NCI-H748 treated with DMSO at 0.1 percent for 48 hours (cell line): ENCODE measurements around the gene KCNIP3.

Experiments used
- DNase-seq: peaks from one replicate; lab custom pipeline; 2025; lab: John Stamatoyannopoulos, UW

KCNIP3 gene

GRCh38 chr2:95314598-95314963 lies 17.4 kb downstream of the KCNIP3 start:
- DNase-seq, result no peak

DNA sequence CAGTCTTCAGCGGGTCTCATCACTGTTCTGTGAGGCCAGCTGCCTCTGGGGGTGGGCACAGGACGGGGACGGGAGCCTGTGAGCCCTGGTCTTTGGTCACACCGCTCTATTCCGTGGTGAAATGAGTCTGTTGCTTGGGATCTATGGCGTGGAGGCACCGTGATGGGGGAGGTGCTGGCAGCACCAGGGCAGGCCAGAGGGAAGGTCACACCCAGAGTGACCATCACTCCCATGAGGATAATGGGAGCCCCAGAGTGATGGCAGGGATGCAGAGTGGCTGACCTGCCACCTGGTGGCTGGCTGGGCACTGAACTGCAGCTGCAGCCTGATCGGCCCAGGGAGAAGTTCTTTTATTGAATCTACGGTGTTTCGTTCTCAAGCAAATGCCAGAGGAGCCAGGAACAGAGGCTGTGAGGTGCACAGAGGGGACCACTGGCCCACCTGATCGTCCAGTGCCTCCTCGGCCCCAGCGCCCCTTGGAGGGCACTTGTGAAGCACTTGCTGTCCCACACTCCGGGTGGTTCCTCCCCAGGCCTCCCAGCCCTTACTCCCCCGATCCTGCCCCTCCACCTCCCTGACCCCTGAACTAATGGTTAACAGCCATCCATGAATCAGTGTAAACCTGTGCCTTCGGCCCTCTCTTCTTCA lies 17.9 kb downstream of the KCNIP3 start:
- DNase-seq, result no peak

DNA sequence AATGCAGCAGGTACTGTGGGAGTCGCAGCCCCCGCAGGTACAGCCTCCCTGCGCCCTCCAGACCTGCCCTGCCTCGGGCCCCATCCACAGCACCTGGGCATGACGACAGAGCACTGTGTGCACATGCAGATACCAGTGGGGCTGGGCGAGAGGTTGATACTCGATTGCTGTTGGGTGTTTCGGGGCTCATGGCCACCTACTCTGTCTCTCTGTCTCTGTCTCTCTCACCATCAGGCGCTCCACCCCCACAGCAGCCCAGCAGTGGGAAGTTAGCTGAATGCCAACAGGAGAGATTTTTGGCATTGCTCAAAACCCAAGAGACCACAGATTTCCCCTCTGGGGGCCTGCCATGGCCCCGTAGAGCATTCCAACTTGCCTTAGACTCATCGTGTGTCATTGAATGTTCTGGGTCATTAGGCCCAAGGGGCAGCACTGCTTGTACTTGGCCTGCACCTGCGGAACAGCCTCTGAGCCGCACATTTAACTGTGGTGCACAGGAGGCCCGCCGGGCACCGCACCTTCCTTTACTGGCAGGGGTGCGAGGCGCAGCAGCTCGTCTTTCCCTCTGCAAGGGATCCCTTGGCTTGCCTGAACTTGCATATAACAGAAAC lies 18.8 kb downstream of the KCNIP3 start:
- DNase-seq, result no peak

GRCh38 chr2:95316466-95317122 lies 19.4 kb downstream of the KCNIP3 start:
- DNase-seq, result no peak

DNA sequence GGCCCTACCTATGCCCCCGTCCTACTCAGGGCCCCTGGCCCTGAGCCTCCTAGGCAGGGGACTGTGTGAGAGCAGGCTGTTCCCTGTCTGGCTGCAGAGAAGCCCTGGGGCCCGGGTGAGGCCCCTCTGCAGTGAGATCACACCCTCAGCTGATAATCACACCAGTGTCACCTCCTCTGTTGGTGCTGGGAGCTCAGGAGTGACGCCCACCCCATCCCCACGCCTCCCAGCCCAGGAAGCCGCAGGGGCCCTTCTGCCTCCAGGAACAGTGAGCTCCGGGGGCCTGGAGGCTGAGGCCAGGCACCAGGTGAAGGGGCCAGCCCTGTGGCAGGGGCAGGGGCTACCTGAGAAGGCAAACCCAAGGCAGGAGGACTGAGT lies 20.0 kb downstream of the KCNIP3 start:
- no peak for DNase-seq

DNA sequence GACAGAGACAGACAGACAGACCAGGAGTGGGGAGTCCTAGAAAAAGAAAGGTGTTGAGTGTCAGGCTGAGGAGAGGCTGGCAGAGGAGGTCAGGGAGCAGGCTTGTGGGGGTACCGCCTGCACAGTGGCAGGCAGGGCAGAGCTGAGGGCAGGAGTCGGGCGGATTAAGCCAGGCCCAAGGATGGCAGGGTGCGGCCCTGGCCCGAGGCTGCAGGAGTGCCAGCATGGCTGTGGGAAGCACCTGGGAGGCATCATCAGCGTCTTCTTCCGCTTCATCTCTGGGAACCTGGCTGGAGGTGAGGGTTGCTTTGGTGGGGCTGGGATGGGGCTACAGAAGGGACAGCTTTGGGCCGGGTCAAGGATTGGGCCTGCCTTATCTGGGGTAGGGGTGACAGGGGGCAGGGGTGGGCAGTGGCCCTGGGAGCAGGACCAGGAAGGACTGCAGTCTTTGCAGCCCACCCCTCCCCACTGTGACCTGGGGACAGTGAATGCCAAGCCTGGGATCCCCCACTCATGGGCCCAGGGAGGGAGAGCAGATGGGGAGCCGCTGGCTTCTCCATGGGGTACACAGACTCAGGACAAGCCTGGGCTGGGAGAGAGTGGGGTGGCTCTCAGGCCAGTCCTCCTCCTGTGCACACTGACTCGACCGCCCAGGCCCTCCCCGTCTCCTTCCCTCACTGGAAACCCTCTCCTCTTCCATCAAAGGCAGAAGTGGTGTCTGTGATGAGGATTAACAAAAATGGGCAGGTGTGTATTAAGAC lies 20.7 kb downstream of the KCNIP3 start:
- no peak for DNase-seq

- DNase-seq, result no peak
These were observed 21.5 kb downstream of the KCNIP3 start for GRCh38 chr2:95318431-95319220.

- DNase-seq, result no peak
These were observed 22.6 kb downstream of the KCNIP3 start for GRCh38 chr2:95319481-95320343.

DNA sequence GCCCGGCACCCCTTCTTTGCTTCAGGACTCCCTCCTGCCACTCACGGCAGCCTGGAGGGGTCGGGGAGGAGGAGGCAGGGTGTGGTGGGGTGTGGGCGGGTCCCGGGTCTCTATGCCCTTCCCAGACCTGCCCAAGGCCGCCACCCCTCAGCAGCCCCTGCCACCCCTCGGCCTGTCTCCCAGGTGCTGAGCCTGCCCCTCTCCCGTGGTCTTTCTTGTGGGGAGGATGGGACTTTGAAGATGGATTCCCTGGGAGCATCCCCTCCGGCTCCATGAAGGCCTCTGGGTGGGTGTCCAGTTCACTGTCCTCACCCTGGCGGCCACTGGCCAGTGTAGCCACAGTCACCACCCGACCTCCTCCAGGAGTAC lies 23.2 kb downstream of the KCNIP3 start:
- no peak for DNase-seq

DNA sequence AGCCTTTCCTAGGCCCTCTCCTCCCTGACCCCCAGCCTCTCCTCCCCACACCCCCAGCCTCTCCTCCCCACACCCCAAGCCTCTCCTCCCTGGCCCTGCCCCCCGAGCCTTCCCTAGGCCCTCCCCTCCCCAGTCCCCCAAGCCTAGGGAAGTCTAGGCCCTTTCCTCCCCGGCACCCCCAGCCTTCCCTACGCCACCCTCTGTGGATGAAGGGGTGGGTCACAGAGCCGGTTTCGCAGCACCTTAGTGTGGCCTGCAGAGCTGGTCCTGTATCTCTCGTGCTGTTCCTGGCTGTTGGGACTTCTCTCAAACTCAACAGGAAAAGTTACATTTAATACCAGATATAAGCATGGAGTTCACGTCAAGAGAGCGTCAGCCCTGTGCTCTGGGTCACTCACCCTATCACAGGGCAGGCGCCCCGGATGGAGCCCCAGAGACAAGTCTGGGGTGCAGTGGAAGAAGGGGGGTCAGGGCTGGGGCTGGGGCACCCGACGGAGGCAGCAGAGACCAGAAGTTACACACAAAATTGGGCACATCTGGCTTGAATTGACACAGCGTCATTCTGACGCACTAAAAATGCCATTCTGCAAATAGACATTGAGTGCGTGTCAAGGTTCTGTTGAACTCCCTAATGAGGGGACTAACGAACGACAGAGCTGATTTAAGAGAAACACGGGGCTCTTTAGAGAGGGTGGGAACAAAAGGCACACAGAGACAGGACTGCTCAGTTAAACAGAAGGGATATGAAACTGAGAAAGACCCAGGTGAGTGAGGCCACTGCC lies 24.0 kb downstream of the KCNIP3 start:
- no peak for DNase-seq

- no peak for DNase-seq
These were observed 26.4 kb downstream of the KCNIP3 start for GRCh38 chr2:95323347-95324155.

GRCh38 chr2:95325026-95325425 lies 27.9 kb downstream of the KCNIP3 start:
- no peak for DNase-seq

- no peak for DNase-seq
These were observed 28.7 kb downstream of the KCNIP3 start for GRCh38 chr2:95325590-95326432.

DNA sequence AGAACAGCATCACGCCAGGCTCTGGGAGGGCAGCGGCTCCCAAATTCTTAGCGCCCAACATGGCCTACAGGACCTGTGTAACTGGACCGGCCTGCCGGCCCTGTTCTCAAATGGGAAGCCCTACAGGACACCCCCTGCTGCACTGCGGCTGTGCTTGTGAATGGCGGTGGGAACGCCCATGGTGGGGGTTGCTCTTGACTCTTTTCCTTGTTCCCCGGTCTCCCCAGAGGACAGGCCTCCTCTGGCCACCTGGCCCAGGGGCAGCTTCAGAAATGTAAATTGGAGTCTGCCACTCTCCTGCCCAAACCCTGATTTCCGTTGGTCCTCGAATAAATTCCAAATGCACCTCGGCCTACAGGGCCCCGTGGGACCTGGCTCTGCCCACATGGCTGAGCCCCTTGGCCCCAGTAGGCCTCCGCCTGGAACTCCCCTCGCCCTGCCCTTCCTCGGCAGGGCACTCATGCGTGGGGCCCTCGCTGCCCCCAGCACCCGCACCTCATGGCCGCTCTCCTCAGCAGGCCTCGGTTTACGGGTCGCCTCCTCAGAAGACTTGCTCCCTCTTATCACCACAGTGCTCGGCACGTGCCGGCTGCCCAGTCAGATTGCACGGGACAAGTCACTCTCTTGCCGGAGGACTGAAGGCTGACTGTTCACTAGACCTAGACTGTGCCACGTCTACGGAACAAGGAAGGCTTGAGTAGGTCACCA lies 29.4 kb downstream of the KCNIP3 start:
- DNase-seq, result no peak

- DNase-seq, result no peak
These were observed 30.7 kb downstream of the KCNIP3 start for GRCh38 chr2:95327861-95328260.

DNA sequence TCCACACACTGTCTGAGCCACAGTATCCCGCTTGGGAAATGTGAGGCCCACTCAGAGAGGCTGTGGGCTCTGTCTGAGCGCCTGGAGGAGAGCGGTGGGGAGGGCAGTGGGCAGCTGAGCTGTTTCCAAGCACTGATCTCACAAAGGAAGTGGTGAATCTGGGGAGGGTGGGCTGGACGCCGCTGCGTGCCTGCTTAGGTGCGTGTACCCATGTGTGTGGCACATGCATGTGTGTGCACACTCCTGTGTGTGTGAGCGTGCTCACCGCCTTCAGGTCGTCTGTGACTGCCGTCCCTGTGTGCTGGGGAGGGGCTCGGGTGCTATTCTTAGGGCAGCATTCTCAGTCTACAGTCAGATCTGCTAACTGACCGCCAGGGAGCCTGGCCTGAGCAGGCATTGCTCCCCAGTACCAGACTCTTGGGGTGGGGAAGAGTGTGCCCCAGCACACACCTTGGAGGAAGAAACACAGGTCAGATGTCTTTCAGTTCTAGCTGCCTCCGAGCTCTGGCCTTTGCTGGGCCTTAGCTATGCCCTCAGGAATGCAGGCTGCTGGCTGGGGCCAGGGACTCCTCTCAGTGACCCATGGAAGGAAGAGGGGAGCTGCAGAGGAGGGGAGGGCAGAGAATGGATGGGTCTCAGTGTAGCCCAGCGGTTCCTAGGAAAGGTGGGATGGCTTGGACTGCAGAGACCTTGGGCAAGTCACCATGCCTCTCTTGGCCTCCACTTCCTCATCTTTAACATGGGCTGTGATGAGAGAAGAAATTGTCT lies 31.4 kb downstream of the KCNIP3 start:
- DNase-seq, result no peak

GRCh38 chr2:95329401-95329800 lies 32.3 kb downstream of the KCNIP3 start:
- no peak for DNase-seq
